SK-N-SH (cell line): ENCODE results near the gene KMT2A.

ENCODE experiments used
- CTCF ChIP-seq: fragments of 200-600 bp; sonication (generic); IDR thresholded peaks from 2 replicates; pipeline ENCODE4 v1.6.1; 2017; ENCODE audit warnings: antibody characterized with exemption, mild to moderate bottlenecking, moderate library complexity
- FOSL2 ChIP-seq: IDR thresholded peaks from 2 replicates; pipeline ENCODE4 v1.4.0; 2012; ENCODE audit warnings: low read depth, mild to moderate bottlenecking, moderate library complexity, borderline replicate concordance
- GABPA ChIP-seq: IDR thresholded peaks from 2 replicates; pipeline ENCODE4 v1.4.0; 2012; ENCODE audit warnings: low read depth, mild to moderate bottlenecking
- RCOR1 ChIP-seq: fragments of 150-350 bp; IDR thresholded peaks from 2 replicates; pipeline ENCODE4 v1.6.1; 2017; ENCODE audit warnings: antibody characterized with exemption, low read length
- SIN3A ChIP-seq: IDR thresholded peaks from 2 replicates; pipeline ENCODE4 v1.6.1; 2012; ENCODE audit warnings: low read depth, mild to moderate bottlenecking, low read length, moderate library complexity, borderline replicate concordance
- SMC3 ChIP-seq: IDR thresholded peaks from 2 replicates; pipeline ENCODE4 v1.6.1; 2012; ENCODE audit warnings: low read depth, low read length, improper control_type of control experiment
- YY1 ChIP-seq: IDR thresholded peaks from 2 replicates; pipeline ENCODE4 v1.4.0; 2012; ENCODE audit warnings: low read depth, mild to moderate bottlenecking
- TF ChIP-seq, protein P1 (sequence below): IDR thresholded peaks from 2 replicates; pipeline ENCODE4 v1.4.0; 2012; ENCODE audit warnings: low read depth
- TF ChIP-seq, protein P2 (sequence below): IDR thresholded peaks from 2 replicates; pipeline ENCODE4 v1.6.1; 2012; ENCODE audit warnings: mild to moderate bottlenecking, low read depth, low read length, moderate library complexity

GRCh38 chr11:118473537-118473936, 37.2 kb downstream of the KMT2A start:
- TF ChIP-seq, protein P1, sequence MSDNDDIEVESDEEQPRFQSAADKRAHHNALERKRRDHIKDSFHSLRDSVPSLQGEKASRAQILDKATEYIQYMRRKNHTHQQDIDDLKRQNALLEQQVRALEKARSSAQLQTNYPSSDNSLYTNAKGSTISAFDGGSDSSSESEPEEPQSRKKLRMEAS: no peak
- TF ChIP-seq SMC3: no peak
- TF ChIP-seq CTCF: no peak
- TF ChIP-seq FOSL2: no peak
- TF ChIP-seq YY1: no peak
- no peak for TF ChIP-seq GABPA
- no peak for TF ChIP-seq SIN3A
- no peak for TF ChIP-seq RCOR1
- TF ChIP-seq, protein P2, sequence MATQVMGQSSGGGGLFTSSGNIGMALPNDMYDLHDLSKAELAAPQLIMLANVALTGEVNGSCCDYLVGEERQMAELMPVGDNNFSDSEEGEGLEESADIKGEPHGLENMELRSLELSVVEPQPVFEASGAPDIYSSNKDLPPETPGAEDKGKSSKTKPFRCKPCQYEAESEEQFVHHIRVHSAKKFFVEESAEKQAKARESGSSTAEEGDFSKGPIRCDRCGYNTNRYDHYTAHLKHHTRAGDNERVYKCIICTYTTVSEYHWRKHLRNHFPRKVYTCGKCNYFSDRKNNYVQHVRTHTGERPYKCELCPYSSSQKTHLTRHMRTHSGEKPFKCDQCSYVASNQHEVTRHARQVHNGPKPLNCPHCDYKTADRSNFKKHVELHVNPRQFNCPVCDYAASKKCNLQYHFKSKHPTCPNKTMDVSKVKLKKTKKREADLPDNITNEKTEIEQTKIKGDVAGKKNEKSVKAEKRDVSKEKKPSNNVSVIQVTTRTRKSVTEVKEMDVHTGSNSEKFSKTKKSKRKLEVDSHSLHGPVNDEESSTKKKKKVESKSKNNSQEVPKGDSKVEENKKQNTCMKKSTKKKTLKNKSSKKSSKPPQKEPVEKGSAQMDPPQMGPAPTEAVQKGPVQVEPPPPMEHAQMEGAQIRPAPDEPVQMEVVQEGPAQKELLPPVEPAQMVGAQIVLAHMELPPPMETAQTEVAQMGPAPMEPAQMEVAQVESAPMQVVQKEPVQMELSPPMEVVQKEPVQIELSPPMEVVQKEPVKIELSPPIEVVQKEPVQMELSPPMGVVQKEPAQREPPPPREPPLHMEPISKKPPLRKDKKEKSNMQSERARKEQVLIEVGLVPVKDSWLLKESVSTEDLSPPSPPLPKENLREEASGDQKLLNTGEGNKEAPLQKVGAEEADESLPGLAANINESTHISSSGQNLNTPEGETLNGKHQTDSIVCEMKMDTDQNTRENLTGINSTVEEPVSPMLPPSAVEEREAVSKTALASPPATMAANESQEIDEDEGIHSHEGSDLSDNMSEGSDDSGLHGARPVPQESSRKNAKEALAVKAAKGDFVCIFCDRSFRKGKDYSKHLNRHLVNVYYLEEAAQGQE: peak; percentile 69; the same call in 1 of the 2 replicates
